Heart right ventricle (tissue), 16 donors: Measurements from ENCODE around the gene ACVR2A. TPM values are rescaled to one million over a fixed set of nuclear protein-coding genes. Genes with fewer than 3 reads are reported as not detected.

Experiments
- ATAC-seq, 8 donors: fragments of 200-7000 bp; cut with Tn5 transposase; one replicate each; pipeline ENCODE4 v1.9.1; 2020; ENCODE audit warnings: mild to moderate bottlenecking in 8 of 8, moderate library complexity in 8 of 8, moderate number of reproducible peaks in 1 of 8
- DNase-seq, 2 donors: peaks; one replicate each; pipeline ENCODE4 v3.0.0-alpha.2; 2020
- H3K27ac ChIP-seq, 10 donors: fragments of 200-600 bp; sonication (generic) in 2 of 10; one replicate each; pipeline versions ENCODE4 v1.5.0 to v1.8.0; 2020 to 2022; ENCODE audit warnings: mild to moderate bottlenecking in 3 of 10
- H3K27me3 ChIP-seq, 7 donors: fragments of 200-600 bp; one replicate each; pipeline ENCODE4 v1.8.0; 2021 to 2022; ENCODE audit warnings: mild to moderate bottlenecking in 2 of 7
- H3K36me3 ChIP-seq, 9 donors: fragments of 200-600 bp; sonication (generic) in 1 of 9; one replicate each; pipeline versions ENCODE4 v1.5.0 to v1.8.0; 2020 to 2022; ENCODE audit warnings: mild to moderate bottlenecking in 2 of 9
- H3K4me1 ChIP-seq, 9 donors: fragments of 200-600 bp; sonication (generic) in 1 of 9; one replicate each; pipeline versions ENCODE4 v1.5.0 to v1.8.0; 2020 to 2022; ENCODE audit warnings: mild to moderate bottlenecking in 4 of 9
- H3K4me3 ChIP-seq, 10 donors: fragments of 200-600 bp; sonication (generic) in 2 of 10; one replicate each; pipeline versions ENCODE4 v1.5.0 to v1.8.0; 2020 to 2022; ENCODE audit warnings: mild to moderate bottlenecking in 7 of 10, moderate library complexity in 2 of 10
- H3K9me3 ChIP-seq, 11 donors: fragments of 200-600 bp in 10 of 11; sonication (generic) in 2 of 11; one replicate each; pipeline versions ENCODE4 v1.5.0 to v1.8.0; 2013 to 2022; ENCODE audit warnings: mild to moderate bottlenecking in 2 of 11, control low read depth in 1 of 11, moderate library complexity in 1 of 11
- CTCF ChIP-seq, 9 donors: fragments of 200-600 bp; sonication (generic) in 2 of 9; IDR thresholded peaks; one replicate each; pipeline versions ENCODE4 v1.5.0 to v1.8.0; 2021 to 2022; ENCODE audit warnings: antibody characterized with exemption in 9 of 9, mild to moderate bottlenecking in 5 of 9, moderate library complexity in 1 of 9
- WGBS, 2 donors: extraction: QIAGEN DNeasy Blood & Tissue Kit; methylation state at CpG; one replicate each; pipeline ENCODE4 v1.1.7; 2013; ENCODE audit warnings: inconsistent platforms in 1 of 2; 5-methylcytosine and 5-hydroxymethylcytosine counted together
- intact Hi-C, 10 donors: fragments of 100-400 bp; cut with DNase I; formaldehyde crosslinking; loops; one replicate each; pipeline versions ENCODE4 v1.11.1 to v1.14.2; 2022
- polyA plus RNA-seq, 2 donors: library from polyadenylated mRNA; stranded (reverse); fragments of 200-250 nt; gene quantifications; one replicate each; pipeline ENCODE4 v1.2.3, GENCODE V29; 2013
- total RNA-seq, 10 donors: library from RNA; stranded (reverse); fragmentation: NEBNext Ultra II Directional in 3 of 10; extraction: Animal tissue kit (Norgen Biotek cat#: 25700) in 3 of 10; gene quantifications; one replicate each; pipeline versions ENCODE4 v1.2.1 to v1.2.4, GENCODE V29; 2021 to 2023
- donor health status: Arrhythmogenic right ventricular cardiomyopathy.
- donor health status: ischemic (EF 13 %, LVEDD 7.1; RV severe dilation, severe dysfunction).
- donor health status: healthy with polysubstance abuse.
- donor health status: DM: no; HTN: yes; CAD: no.
- donor health status: DM: no; HTN: no; CAD: no.
- donor health status: ischemic (EF 25% LVEDD 6.9; RV normal size, moderate dysfunction).
- donor health status: ischemic (EF 25% LVEDD 5.7; RV mildly dilated, moderate dysfunction).
- donor health status: healthy.
- donor health status: DM: yes; HTN: yes; CAD: no.
- donor health status: Ischemic cardiomyopathy.
- donor health status: ischemic (EF 35%, LVEDD 5.7; RV mildly dilated, moderate dysfunction).
- donor health status: nonischemic (EF 11% LVEDD 7.7; RV severe dilation, severe dysfunction).
- donor health status: DM: yes; HTN: yes; CAD: no.
- donor health status: PGD.
- donor health status: ischemic (EF 29% LVEDD 5.4; RV normal size, mild dysfunction).
- donor health status: nonischemic (EF 23%, LVEDD 6.1; RV moderate dilation, normal function).

The ACVR2A gene
- total and polyA plus RNA-seq, 12 donors: 2.7 to 14.4 (median 11.2) TPM

DNA sequence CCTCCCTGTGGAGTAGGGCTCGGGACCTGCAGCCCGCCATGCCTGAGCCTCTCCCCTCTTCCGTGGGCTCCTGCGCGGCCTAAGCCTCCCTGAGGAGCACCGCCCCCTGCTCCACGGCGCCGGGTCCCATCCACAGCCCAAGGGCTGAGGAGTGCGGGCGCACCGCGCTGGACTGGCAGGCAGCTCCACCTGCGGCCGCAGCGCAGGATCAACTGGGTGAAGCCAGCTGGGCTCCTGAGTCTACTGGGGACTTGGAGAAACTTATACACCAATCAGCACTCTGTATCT, 17.8 kb upstream of the ACVR2A start:
- H3K9me3 ChIP-seq: peaks cover 0 to 32% (median 20%) of the 10 kb centered on the region in 11 donors
- TF ChIP-seq CTCF (IDR thresholded peaks at IDR 0.05): no peak
- no peak overlapping the region for H3K4me3 ChIP-seq
- H3K27me3 ChIP-seq: no peaks in the 10 kb centered on the region
- ATAC-seq (no peak), DNase-seq (no peak)
- H3K36me3 ChIP-seq: no peaks in the 10 kb centered on the region
- WGBS, 2 donors: 91 to 97% methylated on average over 13 to 16 of the region's 16 CpGs
- peaks cover 0 to 5% (median 0%) of the 10 kb centered on the region in 9 donors for H3K4me1 ChIP-seq
- H3K27ac ChIP-seq: no peak overlapping the region
- intact Hi-C loops: no loop called here

DNA sequence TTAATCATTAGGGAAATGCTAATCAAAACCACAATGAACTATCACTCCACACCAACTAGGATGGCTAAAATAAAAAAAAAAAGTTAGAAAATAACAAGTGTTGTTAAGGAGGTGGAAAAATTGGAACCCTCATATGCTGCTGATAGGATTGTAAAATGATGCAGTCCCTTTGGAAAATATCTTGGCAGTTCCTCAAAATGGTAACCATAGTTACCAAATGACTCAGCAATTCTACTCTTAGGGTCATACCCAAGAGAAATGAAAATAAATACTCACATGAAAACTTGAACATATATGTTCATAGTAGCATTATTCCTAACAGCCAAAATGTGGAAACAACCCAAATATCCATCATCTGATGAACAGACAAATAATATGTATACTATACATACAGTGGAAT, 15.7 kb upstream of the ACVR2A start:
- ATAC-seq (peak in 1 of 8 donors; percentile 33), DNase-seq (no peak)
- Histone ChIP-seq H3K27ac (no peak overlapping the region), H3K4me3 (no peak overlapping the region), H3K27me3 (no peaks in the 10 kb centered on the region), H3K36me3 (no peaks in the 10 kb centered on the region), H3K9me3 (peaks cover 0 to 20% (median 13%) of the 10 kb centered on the region in 11 donors), H3K4me1 (peaks cover 0 to 5% (median 0%) of the 10 kb centered on the region in 9 donors)
- no peak for TF ChIP-seq CTCF (IDR thresholded peaks at IDR 0.05)
- intact Hi-C loops: no loop called here

DNA sequence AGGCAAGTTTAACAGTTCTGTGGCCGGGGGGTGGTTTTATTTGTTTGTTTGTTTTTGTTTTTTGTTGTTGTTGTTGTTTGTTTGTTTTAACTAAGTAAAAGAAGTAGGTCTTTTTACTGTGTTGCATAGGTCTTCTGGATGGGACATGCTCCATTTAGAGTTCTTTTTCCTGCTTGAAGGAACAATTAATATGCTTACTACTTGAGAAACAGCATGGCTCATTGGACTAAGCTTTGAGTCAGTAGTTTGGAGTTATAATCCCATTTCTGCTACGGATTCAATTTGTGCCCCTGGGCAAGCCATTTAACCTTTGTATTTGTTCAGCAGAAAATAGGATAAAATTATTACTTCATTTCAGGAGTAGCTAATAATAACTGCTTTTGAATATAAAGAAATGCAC, 8.7 kb upstream of the ACVR2A start:
- Histone ChIP-seq H3K4me1 (no peaks in the 10 kb centered on the region), H3K27ac (no peak overlapping the region), H3K36me3 (no peaks in the 10 kb centered on the region), H3K27me3 (peaks cover 0 to 1% (median 0%) of the 10 kb centered on the region in 7 donors), H3K9me3 (peaks cover 0 to 6% (median under 1%) of the 10 kb centered on the region in 11 donors), H3K4me3 (no peak overlapping the region)
- intact Hi-C loops: no loop called here
- TF ChIP-seq CTCF (IDR thresholded peaks at IDR 0.05): no peak
- DNase-seq (no peak), ATAC-seq (no peak)
- WGBS, 2 donors: 85 to 86% methylated on average over 2 of the region's 2 CpGs

DNA sequence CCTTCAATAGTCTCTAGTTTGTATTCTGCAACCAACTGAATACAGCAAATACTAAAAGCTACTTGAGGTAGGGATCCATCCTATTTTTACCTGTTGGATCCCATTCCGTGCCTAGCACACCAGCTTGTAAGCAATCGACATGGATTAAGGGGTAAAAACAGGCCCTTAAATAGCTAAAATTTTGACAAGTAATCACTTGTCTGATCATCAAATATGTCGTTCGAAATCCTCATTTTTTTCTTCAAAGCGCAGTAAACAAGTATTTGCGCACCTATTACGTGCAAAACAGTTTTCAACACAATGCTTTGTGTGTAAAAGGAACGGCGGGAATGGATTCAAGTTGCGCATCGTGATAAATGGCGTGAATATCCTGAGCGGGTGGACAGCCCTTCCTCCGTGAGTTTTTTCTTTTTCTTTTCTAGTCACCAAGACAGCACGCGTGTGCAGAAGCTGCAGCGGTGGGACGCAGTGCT, 1.4 kb upstream of the ACVR2A start:
- H3K27me3 ChIP-seq: peaks cover 0 to 9% (median 0%) of the 10 kb centered on the region in 7 donors
- no peaks in the 10 kb centered on the region for H3K9me3 ChIP-seq
- peak overlapping the region; percentile 91 to 99 (median 97) for H3K27ac ChIP-seq
- ATAC-seq (no peak), DNase-seq (no peak)
- peaks cover 0 to 41% (median 32%) of the 10 kb centered on the region in 9 donors for H3K4me1 ChIP-seq
- 2% methylated on average over 18 of the region's 18 CpGs for WGBS, 2 donors
- no peak for TF ChIP-seq CTCF (IDR thresholded peaks at IDR 0.05)
- H3K4me3 ChIP-seq: peak overlapping the region; percentile 73 to 92 (median 84)
- H3K36me3 ChIP-seq: no peaks in the 10 kb centered on the region
- intact Hi-C loops: loop anchor here in 3 of 10 donors (5.0 to 10.0 kb wide), 2 partner anchors 51 to 69 kb away; no protein-coding TSS in a partner anchor
